HG02885 (cell line): Measurements from ENCODE around the gene DMC1.
"Not testable (repeated sequence)": the region's sequence is repeated elsewhere in the genome, so short reads cannot be mapped to it uniquely, and the experiment has no call there.

ENCODE experiments used
- ATAC-seq: cut with Tn5 transposase; IDR thresholded peaks from one replicate; pipeline ENCODE4 v1.9.1; 2021; ENCODE audit warnings: mild to moderate bottlenecking; ENCODE audit not compliant: unreplicated experiment, poor library complexity

The DMC1 gene

GRCh38 chr22:38569972-38570778 lies at the start of gene DMC1:
Gene DMC1, minus strand, starts transcription at chr22:38570183. Its CDS starts 1,927 bp downstream, at chr22:38568256.
- ATAC-seq = peak; percentile 80

GRCh38 chr22:38618682-38619081 lies 48.7 kb upstream of the DMC1 start:
- no peak for ATAC-seq

GRCh38 chr22:38618258-38618657 lies 48.3 kb upstream of the DMC1 start:
- no peak for ATAC-seq

GRCh38 chr22:38615064-38615405 lies 45.1 kb upstream of the DMC1 start:
- ATAC-seq = not testable (repeated sequence)

- no peak for ATAC-seq
Measured at GRCh38 chr22:38614332-38615063, 44.5 kb upstream of the DMC1 start.

- no peak for ATAC-seq
Measured at GRCh38 chr22:38613588-38613987, 43.6 kb upstream of the DMC1 start.

- ATAC-seq = no peak
Measured at GRCh38 chr22:38612217-38613006, 42.4 kb upstream of the DMC1 start.

GRCh38 chr22:38611559-38611958 lies 41.6 kb upstream of the DMC1 start:
- ATAC-seq = no peak

GRCh38 chr22:38610234-38610633 lies 40.3 kb upstream of the DMC1 start:
- no peak for ATAC-seq

GRCh38 chr22:38608992-38609750 lies 39.2 kb upstream of the DMC1 start:
- ATAC-seq = no peak

- ATAC-seq = no peak
Measured at GRCh38 chr22:38607680-38608079, 37.7 kb upstream of the DMC1 start.

- ATAC-seq = no peak
Measured at GRCh38 chr22:38602166-38602565, 32.2 kb upstream of the DMC1 start.

GRCh38 chr22:38601221-38601764 lies 31.3 kb upstream of the DMC1 start:
- ATAC-seq = no peak

- no peak for ATAC-seq
Measured at GRCh38 chr22:38599466-38599865, 29.5 kb upstream of the DMC1 start.

GRCh38 chr22:38582923-38583322 lies 12.9 kb upstream of the DMC1 start:
- not testable (repeated sequence) for ATAC-seq

GRCh38 chr22:38578505-38578904 lies 8.5 kb upstream of the DMC1 start:
- ATAC-seq = no peak

GRCh38 chr22:38572065-38572464 lies 2.1 kb upstream of the DMC1 start:
- ATAC-seq = no peak

- ATAC-seq = no peak
Measured at GRCh38 chr22:38570779-38571364, 889 bp upstream of the DMC1 start.

GRCh38 chr22:38569181-38569971 lies 607 bp downstream of the DMC1 start:
- ATAC-seq = peak; percentile 13
